Jurkat, Clone E6-1 (cell line): ENCODE data around the gene ARSH.
"Not testable (repeated sequence)": the region's sequence is repeated elsewhere in the genome, so short reads cannot be mapped to it uniquely, and the experiment has no call there.

Experiments used
- DNase-seq: peaks from one replicate; pipeline ENCODE4 v3.0.0-alpha.2; 2011; ENCODE audit warnings: low read depth, low spot score
- H3K4me3 ChIP-seq: 2 replicates; pipeline ENCODE4 v1.5.1; 2011; ENCODE audit warnings: mild to moderate bottlenecking, low read length, control low read depth, moderate library complexity

The ARSH gene

GRCh38 chrX:3026074-3026815, 19.9 kb downstream of the ARSH start:
- H3K4me3 ChIP-seq, result no peak overlapping the region
- no peak for DNase-seq

- DNase-seq, result no peak
- no peak overlapping the region for H3K4me3 ChIP-seq
These were observed 22.8 kb downstream of the ARSH start for GRCh38 chrX:3029129-3029528.

GRCh38 chrX:3037218-3037617, 30.9 kb downstream of the ARSH start:
- no peak for DNase-seq
- H3K4me3 ChIP-seq, result no peak overlapping the region

- DNase-seq, result no peak
- H3K4me3 ChIP-seq, result no peak overlapping the region
These were observed 37.9 kb downstream of the ARSH start for GRCh38 chrX:3044196-3044595.

GRCh38 chrX:3044671-3045070, 38.3 kb downstream of the ARSH start:
- no peak overlapping the region for H3K4me3 ChIP-seq
- DNase-seq, result no peak

- DNase-seq, result peak; percentile 8
- H3K4me3 ChIP-seq, result no peak overlapping the region
These were observed 40.2 kb downstream of the ARSH start for GRCh38 chrX:3046253-3047240.

- DNase-seq, H3K4me3 ChIP-seq: not testable (repeated sequence)
These were observed 44.3 kb downstream of the ARSH start for GRCh38 chrX:3050523-3051175.

- H3K4me3 ChIP-seq, result no peak overlapping the region
- no peak for DNase-seq
These were observed 46.5 kb downstream of the ARSH start for GRCh38 chrX:3052860-3053259.

- DNase-seq, result no peak
- no peak overlapping the region for H3K4me3 ChIP-seq
These were observed 60.2 kb downstream of the ARSH start for GRCh38 chrX:3066555-3066954.

GRCh38 chrX:3075959-3076358, 69.6 kb downstream of the ARSH start:
- no peak for DNase-seq
- no peak overlapping the region for H3K4me3 ChIP-seq

GRCh38 chrX:3076416-3076991, 70.2 kb downstream of the ARSH start:
- no peak overlapping the region for H3K4me3 ChIP-seq
- no peak for DNase-seq
